MM.1S (cell line): ENCODE measurements around the gene STEAP1B.
"Not testable (repeated sequence)": the region's sequence is repeated elsewhere in the genome, so short reads cannot be mapped to it uniquely, and the experiment has no call there.

Source experiments
- DNase-seq: peaks from one replicate; pipeline ENCODE4 v3.0.0-alpha.2; 2015
- H2AFZ ChIP-seq: fragments of 300-600 bp; sonication (generic); 2 replicates; pipeline ENCODE4 v1.6.0; 2016; ENCODE audit warnings: antibody characterized with exemption, low read length
- H3F3A ChIP-seq: fragments of 300-600 bp; sonication (generic); 2 replicates; pipeline ENCODE4 v1.6.1; 2016; ENCODE audit warnings: mild to moderate bottlenecking, antibody characterized with exemption, low read length, moderate library complexity, mixed read lengths; ENCODE audit not compliant: insufficient read depth
- H3K27ac ChIP-seq: fragments of 300-600 bp; sonication (generic); 2 replicates; pipeline ENCODE4 v1.5.1; 2016; ENCODE audit warnings: mild to moderate bottlenecking, low read length
- H3K27me3 ChIP-seq: fragments of 300-600 bp; sonication (generic); replicated peaks from 2 replicates; pipeline ENCODE4 v1.6.0; 2016; ENCODE audit warnings: low read length; ENCODE audit not compliant: insufficient read depth
- H3K36me3 ChIP-seq: fragments of 300-600 bp; sonication (generic); replicated peaks from 2 replicates; pipeline ENCODE4 v1.6.1; 2016; ENCODE audit warnings: mild to moderate bottlenecking, low read length, mixed read lengths; ENCODE audit not compliant: insufficient read depth
- H3K4me1 ChIP-seq: fragments of 300-600 bp; sonication (generic); 2 replicates; pipeline ENCODE4 v1.6.1; 2016; ENCODE audit warnings: low read length, mixed read lengths
- H3K4me2 ChIP-seq: fragments of 300-600 bp; sonication (generic); 2 replicates; pipeline ENCODE4 v1.6.0; 2016; ENCODE audit warnings: low read depth, low read length
- H3K4me3 ChIP-seq: fragments of 300-600 bp; sonication (generic); 2 replicates; pipeline ENCODE4 v1.5.1; 2016; ENCODE audit warnings: low read length, mixed read lengths
- H3K79me2 ChIP-seq: fragments of 300-600 bp; sonication (generic); 2 replicates; pipeline ENCODE4 v1.6.1; 2016; ENCODE audit warnings: mixed run types, low read length, mixed read lengths
- H3K9ac ChIP-seq: fragments of 300-600 bp; sonication (generic); 2 replicates; pipeline ENCODE4 v1.6.1; 2016; ENCODE audit warnings: low read length, mixed read lengths
- H3K9me2 ChIP-seq: fragments of 300-600 bp; sonication (generic); replicated peaks from 2 replicates; pipeline ENCODE4 v1.6.1; 2016; ENCODE audit warnings: mild to moderate bottlenecking, low read length, mixed read lengths; ENCODE audit not compliant: insufficient read depth
- H3K9me3 ChIP-seq: fragments of 300-600 bp; sonication (generic); replicated peaks from 2 replicates; pipeline ENCODE4 v1.6.1; 2016; ENCODE audit warnings: mild to moderate bottlenecking, low read length, mixed read lengths; ENCODE audit not compliant: insufficient read depth
- H4K20me1 ChIP-seq: fragments of 300-600 bp; sonication (generic); 2 replicates; pipeline ENCODE4 v1.6.1; 2016; ENCODE audit warnings: mild to moderate bottlenecking, low read length, moderate library complexity, mixed read lengths; ENCODE audit not compliant: insufficient read depth
- EZH2 ChIP-seq: fragments of 300-600 bp; sonication (generic); optimal IDR thresholded peaks from 2 replicates; pipeline ENCODE3; 2017; ENCODE audit warnings: low read depth, mild to moderate bottlenecking, antibody characterized with exemption, low read length, mixed read lengths
- EZH2phosphoT487 ChIP-seq: fragments of 300-600 bp; sonication (generic); IDR thresholded peaks from 2 replicates; pipeline ENCODE4 v1.6.1; 2018; ENCODE audit warnings: antibody characterized with exemption, low read length
- TF ChIP-seq, protein P1 (sequence below): fragments of 300-600 bp; sonication (generic); IDR thresholded peaks from 2 replicates; pipeline ENCODE4 v1.5.1; 2016; ENCODE audit warnings: antibody characterized with exemption, low read length, mixed read lengths

STEAP1B gene

DNA sequence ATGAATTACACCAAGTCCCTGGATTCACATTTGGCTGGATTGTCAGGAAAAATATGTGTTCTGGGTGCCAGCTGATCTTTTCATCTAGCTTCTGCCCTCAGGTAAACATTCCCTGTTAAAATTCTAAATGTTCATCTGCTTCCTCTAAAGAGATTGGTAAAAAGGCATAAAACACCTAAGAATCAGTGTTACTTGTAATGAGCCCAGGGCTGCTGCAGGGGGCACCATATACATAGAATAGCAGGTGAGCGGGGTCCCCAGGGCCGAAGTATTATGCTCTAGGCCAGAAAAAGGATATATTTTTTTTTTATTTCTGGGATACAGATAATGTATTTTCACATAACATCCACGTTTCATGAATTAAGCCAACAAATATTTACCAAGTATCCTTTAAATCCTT is 4.5 kb upstream of the STEAP1B start:
- not testable (repeated sequence) for H2AFZ ChIP-seq, H3K9me2 ChIP-seq, H3K79me2 ChIP-seq, H3K27ac ChIP-seq, H4K20me1 ChIP-seq, H3F3A ChIP-seq, H3K9ac ChIP-seq, H3K4me2 ChIP-seq, DNase-seq, H3K9me3 ChIP-seq, H3K27me3 ChIP-seq, H3K4me1 ChIP-seq, H3K36me3 ChIP-seq, H3K4me3 ChIP-seq
- TF ChIP-seq, protein P1, sequence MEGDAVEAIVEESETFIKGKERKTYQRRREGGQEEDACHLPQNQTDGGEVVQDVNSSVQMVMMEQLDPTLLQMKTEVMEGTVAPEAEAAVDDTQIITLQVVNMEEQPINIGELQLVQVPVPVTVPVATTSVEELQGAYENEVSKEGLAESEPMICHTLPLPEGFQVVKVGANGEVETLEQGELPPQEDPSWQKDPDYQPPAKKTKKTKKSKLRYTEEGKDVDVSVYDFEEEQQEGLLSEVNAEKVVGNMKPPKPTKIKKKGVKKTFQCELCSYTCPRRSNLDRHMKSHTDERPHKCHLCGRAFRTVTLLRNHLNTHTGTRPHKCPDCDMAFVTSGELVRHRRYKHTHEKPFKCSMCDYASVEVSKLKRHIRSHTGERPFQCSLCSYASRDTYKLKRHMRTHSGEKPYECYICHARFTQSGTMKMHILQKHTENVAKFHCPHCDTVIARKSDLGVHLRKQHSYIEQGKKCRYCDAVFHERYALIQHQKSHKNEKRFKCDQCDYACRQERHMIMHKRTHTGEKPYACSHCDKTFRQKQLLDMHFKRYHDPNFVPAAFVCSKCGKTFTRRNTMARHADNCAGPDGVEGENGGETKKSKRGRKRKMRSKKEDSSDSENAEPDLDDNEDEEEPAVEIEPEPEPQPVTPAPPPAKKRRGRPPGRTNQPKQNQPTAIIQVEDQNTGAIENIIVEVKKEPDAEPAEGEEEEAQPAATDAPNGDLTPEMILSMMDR: peak; percentile 30; the same call in 1 of the 2 replicates

DNA sequence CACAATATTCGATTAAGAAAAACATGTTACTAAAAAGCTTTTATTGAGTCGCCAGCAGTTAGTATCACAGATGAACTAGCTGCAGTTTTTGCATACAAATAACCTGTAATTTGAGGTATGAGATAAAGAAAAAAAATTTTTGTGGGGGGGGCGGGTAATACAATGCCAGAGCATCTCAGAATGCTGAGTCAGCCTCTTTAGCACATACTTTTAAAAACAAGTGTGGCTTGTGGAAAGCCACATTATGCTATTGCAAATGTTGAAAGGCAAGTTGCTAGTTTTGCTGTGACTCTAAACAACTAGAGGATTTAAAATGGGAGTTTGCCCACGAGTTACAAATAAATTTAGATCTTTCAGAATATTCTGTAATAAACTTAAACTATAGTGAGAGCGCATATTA is 2.1 kb upstream of the STEAP1B start:
- not testable (repeated sequence) for H3K27ac ChIP-seq, H3K4me1 ChIP-seq, H3K4me2 ChIP-seq

DNA sequence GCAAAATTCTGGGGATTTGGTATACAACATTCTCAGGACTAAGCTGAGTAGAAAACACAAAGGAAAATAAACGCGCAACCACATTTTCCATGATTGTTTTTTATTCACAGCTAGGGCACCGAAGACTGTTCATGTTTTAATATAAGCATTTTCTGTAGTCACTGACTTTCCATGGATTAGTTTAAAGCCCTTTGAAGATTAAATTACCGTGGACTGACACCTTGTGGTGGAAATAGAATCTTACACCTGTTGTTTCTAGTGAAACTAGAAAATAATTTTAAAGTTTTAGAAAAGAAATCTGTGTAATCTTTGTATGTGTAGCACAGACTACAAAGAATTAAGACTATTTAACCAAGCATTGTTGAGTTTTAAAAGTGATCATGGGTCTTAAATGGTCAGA is 1.3 kb upstream of the STEAP1B start:
- peak; percentile 61 for DNase-seq
- H3K4me2 ChIP-seq, H2AFZ ChIP-seq: not testable (repeated sequence)

More for the DNA sequence above, 2.1 kb upstream of the STEAP1B start:
- H3K4me3 ChIP-seq, H2AFZ ChIP-seq, DNase-seq, H3K9ac ChIP-seq, H3K27me3 ChIP-seq, H3K79me2 ChIP-seq, H3K9me3 ChIP-seq, H3K36me3 ChIP-seq, H4K20me1 ChIP-seq, H3K9me2 ChIP-seq, H3F3A ChIP-seq: not testable (repeated sequence)

DNA sequence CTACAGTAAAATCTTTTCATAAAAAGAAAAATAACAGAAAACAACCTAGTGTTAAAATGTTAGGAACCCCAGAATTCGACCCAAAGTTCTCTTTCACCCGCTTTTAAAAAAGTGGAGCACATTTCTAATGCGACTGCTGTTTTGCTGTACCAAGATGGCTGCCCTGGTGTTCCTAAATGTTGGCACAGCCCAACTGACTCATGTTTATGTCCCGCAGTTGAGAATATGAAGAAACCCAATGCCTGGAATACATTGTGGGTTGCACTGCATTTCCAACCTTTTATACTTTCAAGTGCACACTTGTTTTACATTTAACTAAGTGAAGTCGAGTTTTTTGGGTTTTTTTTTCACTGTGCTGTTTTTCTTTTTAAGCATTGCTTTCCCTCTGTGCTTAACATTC is 944 bp downstream of the STEAP1B start:
- no peak overlapping the region for H2AFZ ChIP-seq
- 0 out of 2 replicates have a peak, but pooled peaks cover 3% of the 10 kb centered on the region for H3K4me1 ChIP-seq
- no peaks in the 10 kb centered on the region for H3K9me2 ChIP-seq
- H3F3A ChIP-seq: no peaks in the 10 kb centered on the region
- no peak overlapping the region for H3K4me3 ChIP-seq
- H3K79me2 ChIP-seq: no peaks in the 10 kb centered on the region
- TF ChIP-seq, protein P1: no peak
- no peak for TF ChIP-seq EZH2phosphoT487
- TF ChIP-seq EZH2: no peak
- H3K9ac ChIP-seq: no peak overlapping the region
- no peak for DNase-seq
- no peak overlapping the region for H3K27ac ChIP-seq
- H3K36me3 ChIP-seq: no peaks in the 10 kb centered on the region
- H3K4me2 ChIP-seq: peak overlapping the region; percentile 13; the same call in 1 of the 2 replicates
- no peaks in the 10 kb centered on the region for H3K9me3 ChIP-seq
- no peaks in the 10 kb centered on the region for H3K27me3 ChIP-seq
- no peaks in the 10 kb centered on the region for H4K20me1 ChIP-seq

More for the DNA sequence above, 1.3 kb upstream of the STEAP1B start:
- not testable (repeated sequence) for H3K27ac ChIP-seq, H3K36me3 ChIP-seq, H3K9me3 ChIP-seq, H3K4me3 ChIP-seq, H3K79me2 ChIP-seq, H3K9ac ChIP-seq, H3K27me3 ChIP-seq, H3F3A ChIP-seq, H4K20me1 ChIP-seq, H3K9me2 ChIP-seq, H3K4me1 ChIP-seq
- TF ChIP-seq, protein P1: peak; percentile 36

DNA sequence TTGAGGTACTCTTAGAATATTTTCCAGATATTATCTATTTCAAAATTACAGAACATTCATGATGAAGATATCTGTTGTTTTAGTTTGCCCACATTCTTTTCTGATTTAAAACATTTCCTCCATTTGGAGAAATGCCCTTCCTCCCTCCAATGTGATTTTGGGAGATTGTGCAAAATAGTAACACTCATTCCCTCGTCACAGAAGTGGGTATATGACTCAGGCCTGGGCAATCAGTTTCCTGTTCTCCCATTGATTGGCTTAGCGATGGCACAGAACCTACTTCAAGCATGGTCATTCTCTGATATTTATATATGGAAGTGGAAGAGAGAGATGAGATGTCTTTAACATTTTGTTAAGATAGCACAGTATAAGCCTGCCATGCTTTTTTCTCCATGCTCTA is 3.1 kb downstream of the STEAP1B start:
- H3K4me3 ChIP-seq, H3K36me3 ChIP-seq, H2AFZ ChIP-seq, H3K4me2 ChIP-seq, H3K9ac ChIP-seq, DNase-seq, H3K27me3 ChIP-seq, H3K79me2 ChIP-seq, H3F3A ChIP-seq, H3K9me2 ChIP-seq, H3K9me3 ChIP-seq, H3K4me1 ChIP-seq, H4K20me1 ChIP-seq, H3K27ac ChIP-seq: not testable (repeated sequence)

DNA sequence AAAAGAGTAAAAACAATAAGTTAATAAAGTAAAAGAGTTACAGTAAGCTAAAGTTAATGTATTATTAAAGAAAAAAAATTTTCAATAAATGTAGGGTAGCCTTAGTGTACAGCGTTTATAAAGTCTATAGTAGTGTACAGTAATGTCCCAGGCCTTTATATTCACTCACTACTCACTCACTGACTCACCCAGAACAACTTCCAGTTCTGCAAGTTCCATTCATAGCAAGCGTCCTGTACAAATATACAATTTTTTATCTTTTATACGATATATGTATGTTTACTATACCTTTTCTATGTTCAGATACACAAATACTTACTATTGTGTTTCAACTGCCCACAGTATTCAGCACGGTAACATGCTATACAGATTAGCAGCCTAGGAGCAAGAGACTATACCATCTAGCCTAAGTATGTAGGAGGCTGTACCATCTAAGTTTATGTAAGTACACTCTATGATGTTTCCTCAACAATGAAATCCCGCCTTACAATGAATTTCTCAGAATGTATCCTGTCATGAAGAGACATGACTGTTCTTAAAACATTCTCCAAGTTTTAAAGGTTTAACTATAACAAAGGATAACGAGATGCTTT is 3.6 kb downstream of the STEAP1B start:
- H3K27me3 ChIP-seq, H3K79me2 ChIP-seq, H3K36me3 ChIP-seq, H3K9me3 ChIP-seq, H3K9ac ChIP-seq, H3K9me2 ChIP-seq, H3K4me2 ChIP-seq, DNase-seq, H3F3A ChIP-seq, H3K27ac ChIP-seq, H4K20me1 ChIP-seq, H3K4me3 ChIP-seq, H3K4me1 ChIP-seq, H2AFZ ChIP-seq: not testable (repeated sequence)
